KMS-11 (cell line): Measurements from ENCODE around the gene WAS.
A peak's percentile ranks its signal among the peaks of the same experiment; 100 is the strongest.

Experiments
- H2AFZ ChIP-seq: fragments of 200-600 bp; sonication (generic); 2 replicates; pipeline ENCODE4 v1.6.1; 2016; ENCODE audit warnings: antibody characterized with exemption, mixed run types, low read depth
- H3K27ac ChIP-seq: fragments of 200-600 bp; sonication (generic); 2 replicates; pipeline ENCODE4 v1.6.1; 2016; ENCODE audit warnings: mild to moderate bottlenecking, mixed run types
- H3K27me3 ChIP-seq: fragments of 200-600 bp; sonication (generic); 2 replicates; pipeline ENCODE4 v1.6.1; 2017; ENCODE audit warnings: mild to moderate bottlenecking, low read depth, mixed run types, moderate library complexity; ENCODE audit not compliant: insufficient read depth
- H3K36me3 ChIP-seq: fragments of 200-600 bp; sonication (generic); 2 replicates; pipeline ENCODE4 v1.6.1; 2017; ENCODE audit warnings: mild to moderate bottlenecking, mixed run types; ENCODE audit not compliant: insufficient read depth
- H3K4me1 ChIP-seq: fragments of 200-600 bp; sonication (generic); 2 replicates; pipeline ENCODE4 v1.6.1; 2016; ENCODE audit warnings: mild to moderate bottlenecking, low read depth, mixed run types; ENCODE audit not compliant: poor library complexity, severe bottlenecking
- H3K4me2 ChIP-seq: fragments of 200-600 bp; sonication (generic); 2 replicates; pipeline ENCODE4 v1.7.0; 2016; ENCODE audit warnings: mild to moderate bottlenecking, mixed run types
- H3K4me3 ChIP-seq: fragments of 200-600 bp; sonication (generic); IDR thresholded peaks from 2 replicates; pipeline ENCODE4 v1.6.1; 2017; ENCODE audit warnings: low read depth, low read length, mixed read lengths; ENCODE audit not compliant: insufficient read depth
- H3K79me2 ChIP-seq: fragments of 200-600 bp; sonication (generic); 2 replicates; pipeline ENCODE4 v1.6.1; 2016; ENCODE audit warnings: low read depth, mixed run types; ENCODE audit not compliant: insufficient read depth
- H3K9ac ChIP-seq: fragments of 200-600 bp; sonication (generic); 2 replicates; pipeline ENCODE4 v1.6.1; 2016; ENCODE audit warnings: mild to moderate bottlenecking, mixed run types
- H4K20me1 ChIP-seq: fragments of 200-600 bp; sonication (generic); 2 replicates; pipeline ENCODE4 v1.6.1; 2016; ENCODE audit warnings: mild to moderate bottlenecking, mixed run types; ENCODE audit not compliant: insufficient read depth
- TF ChIP-seq, protein P1 (sequence below): fragments of 200-600 bp; sonication (generic); conservative IDR thresholded peaks from 2 replicates; pipeline ENCODE4 v1.6.1; 2017; ENCODE audit warnings: low read depth, mild to moderate bottlenecking, antibody characterized with exemption, low read length, moderate library complexity, mixed read lengths

The WAS gene

DNA sequence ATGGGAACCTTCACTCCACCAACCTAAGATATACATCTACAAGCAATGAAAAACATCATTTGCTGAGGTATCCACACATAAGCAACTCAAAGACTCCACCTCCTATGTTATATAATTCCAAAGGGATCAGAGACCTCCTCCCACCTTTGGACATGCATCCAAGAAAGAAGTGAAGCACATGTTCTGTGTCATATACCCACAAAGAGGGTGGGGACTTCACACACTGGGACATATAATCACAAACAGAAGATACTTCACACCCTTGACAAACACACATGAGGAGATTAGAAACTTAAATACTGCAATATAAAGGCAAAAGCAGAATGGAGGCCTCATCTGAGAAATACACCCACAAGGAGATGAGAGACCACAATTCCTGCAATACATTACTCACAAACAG is 38.3 kb downstream of the WAS start:
- no peaks in the 10 kb centered on the region for H3K36me3 ChIP-seq
- H2AFZ ChIP-seq: no peak overlapping the region
- H3K4me2 ChIP-seq: no peak overlapping the region
- no peak overlapping the region for H3K9ac ChIP-seq
- H3K4me1 ChIP-seq: no peaks in the 10 kb centered on the region
- TF ChIP-seq, protein P1, sequence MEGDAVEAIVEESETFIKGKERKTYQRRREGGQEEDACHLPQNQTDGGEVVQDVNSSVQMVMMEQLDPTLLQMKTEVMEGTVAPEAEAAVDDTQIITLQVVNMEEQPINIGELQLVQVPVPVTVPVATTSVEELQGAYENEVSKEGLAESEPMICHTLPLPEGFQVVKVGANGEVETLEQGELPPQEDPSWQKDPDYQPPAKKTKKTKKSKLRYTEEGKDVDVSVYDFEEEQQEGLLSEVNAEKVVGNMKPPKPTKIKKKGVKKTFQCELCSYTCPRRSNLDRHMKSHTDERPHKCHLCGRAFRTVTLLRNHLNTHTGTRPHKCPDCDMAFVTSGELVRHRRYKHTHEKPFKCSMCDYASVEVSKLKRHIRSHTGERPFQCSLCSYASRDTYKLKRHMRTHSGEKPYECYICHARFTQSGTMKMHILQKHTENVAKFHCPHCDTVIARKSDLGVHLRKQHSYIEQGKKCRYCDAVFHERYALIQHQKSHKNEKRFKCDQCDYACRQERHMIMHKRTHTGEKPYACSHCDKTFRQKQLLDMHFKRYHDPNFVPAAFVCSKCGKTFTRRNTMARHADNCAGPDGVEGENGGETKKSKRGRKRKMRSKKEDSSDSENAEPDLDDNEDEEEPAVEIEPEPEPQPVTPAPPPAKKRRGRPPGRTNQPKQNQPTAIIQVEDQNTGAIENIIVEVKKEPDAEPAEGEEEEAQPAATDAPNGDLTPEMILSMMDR: no peak
- H3K27me3 ChIP-seq: no peaks in the 10 kb centered on the region
- no peak overlapping the region for H3K4me3 ChIP-seq
- no peaks in the 10 kb centered on the region for H3K79me2 ChIP-seq
- H4K20me1 ChIP-seq: no peaks in the 10 kb centered on the region
- H3K27ac ChIP-seq: no peak overlapping the region

DNA sequence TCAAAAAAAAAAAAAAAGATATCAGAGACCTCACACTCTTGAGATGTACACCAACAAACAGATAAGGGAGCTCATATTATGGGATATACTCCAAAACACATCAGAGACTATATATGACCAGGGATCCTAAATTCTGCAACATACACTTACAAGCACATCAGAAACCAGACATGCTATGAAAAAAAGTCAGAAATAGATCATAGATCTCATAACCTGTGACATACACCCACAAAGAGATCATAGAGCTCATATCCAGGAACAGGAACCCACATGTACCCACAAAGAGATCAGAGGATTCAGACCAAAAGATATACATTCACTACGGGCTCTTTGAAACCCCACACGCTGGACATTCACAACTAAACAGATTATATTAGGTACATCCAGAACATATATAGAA is 43.0 kb downstream of the WAS start:
- no peak overlapping the region for H3K27ac ChIP-seq
- no peak overlapping the region for H2AFZ ChIP-seq
- H3K36me3 ChIP-seq: no peaks in the 10 kb centered on the region
- no peaks in the 10 kb centered on the region for H3K27me3 ChIP-seq
- no peaks in the 10 kb centered on the region for H4K20me1 ChIP-seq
- no peaks in the 10 kb centered on the region for H3K4me1 ChIP-seq
- H3K9ac ChIP-seq: no peak overlapping the region
- no peak overlapping the region for H3K4me2 ChIP-seq
- H3K79me2 ChIP-seq: no peaks in the 10 kb centered on the region
- TF ChIP-seq, protein P1: no peak
- H3K4me3 ChIP-seq: no peak overlapping the region

DNA sequence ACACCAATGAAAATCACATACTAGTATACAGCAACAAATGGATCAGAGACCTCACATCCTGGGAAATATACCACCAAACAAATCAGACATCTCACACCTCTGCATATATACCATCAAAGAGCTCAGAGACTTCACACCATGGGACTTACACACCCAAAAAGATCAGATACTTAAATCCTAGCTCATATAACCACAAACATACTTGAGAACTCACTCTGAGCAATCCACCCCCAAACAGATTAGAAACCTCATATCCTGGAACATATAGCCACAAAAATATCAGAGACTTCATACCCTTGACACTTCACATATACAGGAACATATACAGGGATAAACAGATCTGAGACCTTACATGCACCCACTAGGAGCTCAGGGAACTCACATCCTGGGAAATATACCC is 45.1 kb downstream of the WAS start:
- no peaks in the 10 kb centered on the region for H3K36me3 ChIP-seq
- H3K9ac ChIP-seq: no peak overlapping the region
- H3K27ac ChIP-seq: no peak overlapping the region
- H3K4me1 ChIP-seq: no peaks in the 10 kb centered on the region
- no peaks in the 10 kb centered on the region for H3K79me2 ChIP-seq
- H3K4me2 ChIP-seq: no peak overlapping the region
- TF ChIP-seq, protein P1: no peak
- no peaks in the 10 kb centered on the region for H4K20me1 ChIP-seq
- H3K27me3 ChIP-seq: no peaks in the 10 kb centered on the region
- no peak overlapping the region for H3K4me3 ChIP-seq
- H2AFZ ChIP-seq: no peak overlapping the region

DNA sequence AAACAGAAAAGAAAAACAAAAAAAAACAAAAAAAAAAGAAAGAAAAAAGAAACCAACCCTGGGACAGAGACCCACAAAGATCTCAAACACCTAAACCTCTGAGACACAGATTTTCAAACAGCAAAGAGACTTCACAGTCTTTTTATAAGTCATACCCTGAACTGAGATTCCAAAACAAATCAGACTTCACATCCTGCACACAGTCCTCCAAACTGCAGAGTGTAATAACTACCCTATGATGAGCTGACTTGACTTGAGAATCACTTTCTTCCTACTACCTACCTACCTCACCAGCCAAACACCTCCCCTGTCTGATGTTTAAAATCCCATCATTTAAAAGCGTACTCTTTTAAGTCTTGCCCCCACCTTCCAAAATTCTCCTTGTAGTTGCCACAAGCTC is 52.7 kb downstream of the WAS start:
- Histone ChIP-seq H3K79me2 (no peaks in the 10 kb centered on the region), H3K36me3 (no peaks in the 10 kb centered on the region), H3K4me2 (peak overlapping the region; percentile 53; the same call in 1 of the 2 replicates), H3K27me3 (no peaks in the 10 kb centered on the region), H3K27ac (no peak overlapping the region), H2AFZ (peak overlapping the region; percentile 85), H4K20me1 (no peaks in the 10 kb centered on the region), H3K4me3 (no peak overlapping the region), H3K4me1 (no peaks in the 10 kb centered on the region), H3K9ac (no peak overlapping the region)
- TF ChIP-seq, protein P1: no peak

DNA sequence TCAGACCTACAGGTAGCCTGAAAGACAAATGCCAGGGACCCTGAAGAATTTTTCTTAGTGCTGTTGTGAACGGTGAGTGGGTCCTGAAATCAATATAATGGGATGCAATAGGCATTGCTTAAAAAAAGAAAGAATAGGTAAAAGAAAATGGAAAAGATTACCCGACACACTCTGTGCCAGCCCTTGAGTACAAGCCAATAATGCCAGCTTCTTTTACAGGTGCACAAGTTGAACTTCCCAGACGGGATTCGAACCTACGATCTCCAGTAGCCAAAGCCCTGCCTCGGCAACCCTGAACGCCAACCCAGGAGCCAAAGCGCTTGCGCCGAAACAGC is 53.2 kb downstream of the WAS start:
- Histone ChIP-seq H3K27ac (no peak overlapping the region), H4K20me1 (no peaks in the 10 kb centered on the region), H3K4me2 (peak overlapping the region; percentile 53; the same call in 1 of the 2 replicates), H3K27me3 (no peaks in the 10 kb centered on the region), H3K79me2 (no peaks in the 10 kb centered on the region), H3K4me1 (no peaks in the 10 kb centered on the region), H2AFZ (peak overlapping the region; percentile 85), H3K4me3 (no peak overlapping the region), H3K9ac (no peak overlapping the region), H3K36me3 (no peaks in the 10 kb centered on the region)
- TF ChIP-seq, protein P1: no peak
